Neural cell (in vitro differentiated cells): Measurements from ENCODE around the gene MAGI1. TPM values are rescaled to one million over a fixed set of nuclear protein-coding genes. Genes with fewer than 3 reads are reported as not detected.

ENCODE experiments used
- H2AFZ ChIP-seq: fragments of 200-600, 300-800 bp; sonication (generic), shearing (Covaris generic); 2 replicates; pipeline ENCODE4 v1.6.0; 2014; ENCODE audit warnings: low read depth, mild to moderate bottlenecking, antibody characterized with exemption, low read length, moderate library complexity
- H3F3A ChIP-seq: fragments of 200-600 bp; shearing (Covaris generic); 2 replicates; pipeline ENCODE4 v1.6.1; 2016; ENCODE audit warnings: mild to moderate bottlenecking, moderate library complexity, mixed read lengths, antibody characterized with exemption, low read length; ENCODE audit not compliant: insufficient read depth, poor library complexity, severe bottlenecking
- H3K27ac ChIP-seq: fragments of 200-600, 300-800 bp; sonication (generic), shearing (Covaris generic); 2 replicates; pipeline ENCODE4 v1.5.1; 2014; ENCODE audit warnings: mild to moderate bottlenecking, low read length, moderate library complexity
- H3K27me3 ChIP-seq: fragments of 300-800, 200-600 bp; sonication (generic), shearing (Covaris generic); 2 replicates; pipeline ENCODE4 v1.6.0; 2014; ENCODE audit warnings: mild to moderate bottlenecking, low read depth, low read length, moderate library complexity; ENCODE audit not compliant: insufficient read depth
- H3K36me3 ChIP-seq: fragments of 300-800, 200-600 bp; sonication (generic), shearing (Covaris generic); 2 replicates; pipeline ENCODE4 v1.5.1; 2014; ENCODE audit warnings: mild to moderate bottlenecking, antibody characterized with exemption, low read length, moderate library complexity; ENCODE audit not compliant: insufficient read depth
- H3K4me2 ChIP-seq: fragments of 300-800, 200-600 bp; sonication (generic), shearing (Covaris generic); 2 replicates; pipeline ENCODE4 v1.6.0; 2014; ENCODE audit warnings: mild to moderate bottlenecking, low read length
- H3K4me3 ChIP-seq: fragments of 300-800, 200-600 bp; sonication (generic), shearing (Covaris generic); 2 replicates; pipeline ENCODE4 v1.5.1; 2014; ENCODE audit warnings: mild to moderate bottlenecking, low read length, moderate library complexity
- H3K79me2 ChIP-seq: fragments of 200-600 bp; shearing (Covaris generic); replicated peaks from 2 replicates; pipeline ENCODE4 v1.6.0; 2014; ENCODE audit warnings: mild to moderate bottlenecking, low read length, moderate library complexity; ENCODE audit not compliant: insufficient read depth
- H3K9ac ChIP-seq: fragments of 300-800, 200-600 bp; sonication (generic), shearing (Covaris generic); 2 replicates; pipeline ENCODE4 v1.6.1; 2016; ENCODE audit warnings: mild to moderate bottlenecking, low read length, mixed read lengths
- H3K9me2 ChIP-seq: fragments of 200-600 bp; shearing (Covaris generic); 2 replicates; pipeline ENCODE4 v1.6.1; 2016; ENCODE audit warnings: mild to moderate bottlenecking, low read length, mixed read lengths; ENCODE audit not compliant: insufficient read depth
- H3K9me3 ChIP-seq: fragments of 200-600, 300-800 bp; sonication (generic), shearing (Covaris generic); 2 replicates; pipeline ENCODE4 v1.6.1; 2016; ENCODE audit warnings: mild to moderate bottlenecking, mixed run types, low read length, moderate library complexity, mixed read lengths
- H4K20me1 ChIP-seq: fragments of 200-600 bp; shearing (Covaris generic); 2 replicates; pipeline ENCODE4 v1.6.1; 2016; ENCODE audit warnings: mild to moderate bottlenecking, mixed run types; ENCODE audit not compliant: insufficient read depth
- EP300 ChIP-seq: fragments of 450-650 bp; conservative IDR thresholded peaks from 2 replicates; pipeline ENCODE4 v1.6.1; 2014; ENCODE audit warnings: antibody characterized with exemption, mild to moderate bottlenecking, moderate library complexity; ENCODE audit not compliant: poor library complexity, severe bottlenecking
- EZH2 ChIP-seq: fragments of 200-600, 300-800 bp; shearing (Covaris generic), sonication (generic); IDR thresholded peaks from 2 replicates; pipeline ENCODE4 v1.6.1; 2014; ENCODE audit warnings: antibody characterized with exemption, low read length, borderline replicate concordance, mild to moderate bottlenecking; ENCODE audit not compliant: insufficient read depth, poor library complexity, severe bottlenecking
- MXI1 ChIP-seq: fragments of 450-650 bp; conservative IDR thresholded peaks from 2 replicates; pipeline ENCODE4 v1.6.1; 2014; ENCODE audit warnings: antibody characterized with exemption, mild to moderate bottlenecking; ENCODE audit not compliant: poor library complexity, severe bottlenecking
- POLR2AphosphoS5 ChIP-seq: IDR thresholded peaks from 2 replicates; pipeline ENCODE4 v1.6.1; 2012
- RAD21 ChIP-seq: fragments of 450-650 bp; conservative IDR thresholded peaks from 2 replicates; pipeline ENCODE4 v1.6.1; 2014; ENCODE audit warnings: antibody characterized with exemption, mild to moderate bottlenecking, moderate library complexity
- REST ChIP-seq: IDR thresholded peaks from 2 replicates; pipeline ENCODE4 v1.6.1; 2012; ENCODE audit warnings: borderline replicate concordance
- SMC3 ChIP-seq: fragments of 450-650 bp; conservative IDR thresholded peaks from 2 replicates; pipeline ENCODE4 v1.6.1; 2014; ENCODE audit warnings: antibody characterized with exemption, mild to moderate bottlenecking, moderate library complexity; ENCODE audit not compliant: poor library complexity
- TAF1 ChIP-seq: IDR thresholded peaks from 2 replicates; pipeline ENCODE4 v1.6.1; 2012; ENCODE audit warnings: low read depth
- polyA plus RNA-seq: library from polyadenylated mRNA; depleted of rRNA; stranded (reverse); fragments of >200 nt; gene quantifications from 2 replicates; pipeline ENCODE4 v1.2.3, GENCODE V29; 2014
- TF ChIP-seq, protein P1 (sequence below): fragments of 450-650 bp; IDR thresholded peaks from 2 replicates; pipeline ENCODE4 v1.5.1; 2014; ENCODE audit warnings: antibody characterized with exemption, mild to moderate bottlenecking, moderate library complexity; ENCODE audit not compliant: poor library complexity, severe bottlenecking

MAGI1 gene
- polyA plus RNA-seq, 1 donor from 2014 or later: 44.7 TPM

- H3K9me2 ChIP-seq: no peaks in the 10 kb centered on the region
- TF ChIP-seq EP300: no peak
- TF ChIP-seq SMC3: no peak
- no peak for TF ChIP-seq RAD21
- no peak for TF ChIP-seq POLR2AphosphoS5
- no peak for TF ChIP-seq EZH2
- no peak for TF ChIP-seq MXI1
- no peak for TF ChIP-seq REST
- TF ChIP-seq TAF1: no peak
- TF ChIP-seq, protein P1, sequence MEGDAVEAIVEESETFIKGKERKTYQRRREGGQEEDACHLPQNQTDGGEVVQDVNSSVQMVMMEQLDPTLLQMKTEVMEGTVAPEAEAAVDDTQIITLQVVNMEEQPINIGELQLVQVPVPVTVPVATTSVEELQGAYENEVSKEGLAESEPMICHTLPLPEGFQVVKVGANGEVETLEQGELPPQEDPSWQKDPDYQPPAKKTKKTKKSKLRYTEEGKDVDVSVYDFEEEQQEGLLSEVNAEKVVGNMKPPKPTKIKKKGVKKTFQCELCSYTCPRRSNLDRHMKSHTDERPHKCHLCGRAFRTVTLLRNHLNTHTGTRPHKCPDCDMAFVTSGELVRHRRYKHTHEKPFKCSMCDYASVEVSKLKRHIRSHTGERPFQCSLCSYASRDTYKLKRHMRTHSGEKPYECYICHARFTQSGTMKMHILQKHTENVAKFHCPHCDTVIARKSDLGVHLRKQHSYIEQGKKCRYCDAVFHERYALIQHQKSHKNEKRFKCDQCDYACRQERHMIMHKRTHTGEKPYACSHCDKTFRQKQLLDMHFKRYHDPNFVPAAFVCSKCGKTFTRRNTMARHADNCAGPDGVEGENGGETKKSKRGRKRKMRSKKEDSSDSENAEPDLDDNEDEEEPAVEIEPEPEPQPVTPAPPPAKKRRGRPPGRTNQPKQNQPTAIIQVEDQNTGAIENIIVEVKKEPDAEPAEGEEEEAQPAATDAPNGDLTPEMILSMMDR: no peak
- no peak overlapping the region for H3K9ac ChIP-seq
- no peaks in the 10 kb centered on the region for H3K36me3 ChIP-seq
- H3K9me3 ChIP-seq: no peaks in the 10 kb centered on the region
- H2AFZ ChIP-seq: no peak overlapping the region
- no peak overlapping the region for H3K4me3 ChIP-seq
- H3K79me2 ChIP-seq: no peaks in the 10 kb centered on the region
- no peaks in the 10 kb centered on the region for H4K20me1 ChIP-seq
- H3K4me2 ChIP-seq: no peak overlapping the region
- H3K27ac ChIP-seq: no peak overlapping the region
- H3K27me3 ChIP-seq: no peaks in the 10 kb centered on the region
- H3F3A ChIP-seq: no peaks in the 10 kb centered on the region
These were observed 64.2 kb downstream of the MAGI1 start for GRCh38 chr3:65974509-65974908.

GRCh38 chr3:65972765-65973164 lies 66.0 kb downstream of the MAGI1 start:
- no peak overlapping the region for H3K4me2 ChIP-seq
- no peak overlapping the region for H3K9ac ChIP-seq
- H3K27ac ChIP-seq: no peak overlapping the region
- no peaks in the 10 kb centered on the region for H3K79me2 ChIP-seq
- no peak overlapping the region for H3K4me3 ChIP-seq
- no peak overlapping the region for H2AFZ ChIP-seq
- TF ChIP-seq EP300 (no peak), EZH2 (no peak), MXI1 (no peak), RAD21 (no peak), TAF1 (no peak), REST (no peak), SMC3 (no peak), POLR2AphosphoS5 (no peak)
- TF ChIP-seq, protein P1: no peak
- H4K20me1 ChIP-seq: no peaks in the 10 kb centered on the region
- H3K36me3 ChIP-seq: no peaks in the 10 kb centered on the region
- H3K9me2 ChIP-seq: no peaks in the 10 kb centered on the region
- no peaks in the 10 kb centered on the region for H3K9me3 ChIP-seq
- no peaks in the 10 kb centered on the region for H3F3A ChIP-seq
- no peaks in the 10 kb centered on the region for H3K27me3 ChIP-seq
